CMK (cell line): ENCODE data around the gene GHITM.

Experiments used
- DNase-seq: peaks from one replicate; pipeline ENCODE4 v3.0.0-alpha.2; 2010; ENCODE audit warnings: low read depth

The GHITM gene

DNA sequence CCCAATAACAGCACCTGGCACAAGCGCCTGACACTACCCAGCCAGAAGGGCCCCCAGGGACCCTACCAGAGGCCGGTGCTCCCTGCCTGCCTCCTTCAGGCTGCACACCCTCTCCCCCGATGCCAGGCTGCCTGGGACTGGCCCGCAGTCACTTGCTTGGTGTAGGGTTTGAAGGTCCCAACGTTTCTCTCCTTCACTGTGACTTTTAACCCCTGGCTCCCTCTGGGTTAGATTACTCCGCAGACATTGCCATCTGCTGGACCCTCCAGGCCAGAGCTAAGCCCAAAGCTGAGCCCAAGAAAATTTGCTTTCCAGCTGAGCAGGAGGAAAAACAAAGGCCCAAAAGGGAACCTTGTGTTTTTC is 61.9 kb downstream of the GHITM start:
- DNase-seq, result no peak

DNA sequence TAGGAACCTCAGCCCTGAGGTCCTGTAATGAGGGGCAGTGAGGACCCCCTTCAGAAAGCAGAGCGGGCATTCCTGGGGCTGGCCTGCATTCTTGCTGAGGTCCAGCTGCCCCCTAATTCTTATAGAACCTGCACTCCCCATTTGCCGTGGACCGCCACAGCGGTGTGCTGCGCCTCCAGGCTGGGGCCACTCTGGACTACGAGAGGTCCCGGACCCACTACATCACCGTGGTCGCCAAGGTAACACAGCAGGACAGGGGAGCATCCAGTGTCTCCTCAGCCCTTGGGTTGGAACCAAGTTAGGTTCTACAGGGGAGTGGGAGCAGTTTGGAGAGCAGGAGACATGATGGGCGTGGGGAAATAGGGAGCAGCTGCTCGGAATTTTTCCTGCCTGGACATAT is 62.4 kb downstream of the GHITM start:
- DNase-seq, result no peak

DNA sequence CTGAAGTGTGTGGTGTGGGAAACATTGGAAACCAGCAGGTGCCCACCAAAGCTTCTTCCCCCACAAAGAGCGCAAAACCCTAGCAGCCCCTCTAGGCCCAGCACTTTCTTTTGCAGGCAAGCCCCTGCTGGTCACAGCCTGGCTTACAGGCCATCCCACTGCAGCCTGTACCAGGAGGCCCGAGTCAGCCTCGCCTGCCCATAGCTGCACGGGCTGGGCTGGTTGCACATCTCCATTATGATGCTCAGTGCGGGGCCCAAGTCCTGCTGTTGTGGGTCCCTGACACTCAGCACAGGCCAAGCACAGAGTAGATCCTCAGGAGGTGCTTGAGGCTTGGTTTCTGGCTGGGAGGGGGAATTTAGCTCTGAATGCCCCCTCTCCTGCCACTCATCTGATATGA is 63.0 kb downstream of the GHITM start:
- no peak for DNase-seq
